Neutrophil (primary cell): ENCODE data around the gene JCAD.

Experiments
- H3K27ac ChIP-seq: fragments of 200-600 bp; sonication (generic); 2 replicates; pipeline ENCODE4 v1.5.1; 2016; ENCODE audit warnings: mild to moderate bottlenecking, moderate library complexity
- H3K27me3 ChIP-seq: fragments of 200-600 bp; sonication (generic); 2 replicates; pipeline ENCODE4 v1.6.0; 2016; ENCODE audit warnings: mild to moderate bottlenecking
- H3K36me3 ChIP-seq: fragments of 200-600 bp; sonication (generic); 2 replicates; pipeline ENCODE4 v1.5.1; 2017
- H3K4me1 ChIP-seq, 2 experiments: fragments of 200-600 bp in 1 of 2; sonication (generic) in 1 of 2; 1 replicate in 1 of 2; 2 replicates in 1 of 2; pipeline versions ENCODE4 v1.5.1 to v1.6.1; 2013 to 2016; ENCODE audit warnings: low read depth in 1 of 2, low read length in 1 of 2, mild to moderate bottlenecking in 1 of 2, moderate library complexity in 1 of 2; ENCODE audit not compliant: control insufficient read depth in 1 of 2, insufficient read depth in 1 of 2
- H3K4me3 ChIP-seq, 2 experiments: fragments of 200-600 bp in 1 of 2; sonication (generic) in 1 of 2; 1 replicate in 1 of 2; 2 replicates in 1 of 2; pipeline ENCODE4 v1.5.1; 2013 to 2016; ENCODE audit warnings: low read depth in 1 of 2, low read length in 1 of 2, mild to moderate bottlenecking in 1 of 2, moderate library complexity in 1 of 2
- H3K9me3 ChIP-seq: fragments of 200-600 bp; sonication (generic); 2 replicates; pipeline ENCODE4 v1.5.1; 2016
- TF ChIP-seq, protein P1 (sequence below): fragments of 200-600 bp; sonication (generic); IDR thresholded peaks from 2 replicates; pipeline ENCODE4 v1.5.1; 2016; ENCODE audit warnings: antibody characterized with exemption

Gene JCAD

GRCh38 chr10:30056767-30057355 lies 2.5 kb downstream of the JCAD start:
- Histone ChIP-seq H3K27ac (no peak overlapping the region), H3K36me3 (no peaks in the 10 kb centered on the region), H3K27me3 (peaks cover 78% of the 10 kb centered on the region), H3K4me3 (no peak overlapping the region), H3K9me3 (no peaks in the 10 kb centered on the region), H3K4me1 (peaks cover 10 to 14% of the 10 kb centered on the region in 2 experiments)
- TF ChIP-seq, protein P1, sequence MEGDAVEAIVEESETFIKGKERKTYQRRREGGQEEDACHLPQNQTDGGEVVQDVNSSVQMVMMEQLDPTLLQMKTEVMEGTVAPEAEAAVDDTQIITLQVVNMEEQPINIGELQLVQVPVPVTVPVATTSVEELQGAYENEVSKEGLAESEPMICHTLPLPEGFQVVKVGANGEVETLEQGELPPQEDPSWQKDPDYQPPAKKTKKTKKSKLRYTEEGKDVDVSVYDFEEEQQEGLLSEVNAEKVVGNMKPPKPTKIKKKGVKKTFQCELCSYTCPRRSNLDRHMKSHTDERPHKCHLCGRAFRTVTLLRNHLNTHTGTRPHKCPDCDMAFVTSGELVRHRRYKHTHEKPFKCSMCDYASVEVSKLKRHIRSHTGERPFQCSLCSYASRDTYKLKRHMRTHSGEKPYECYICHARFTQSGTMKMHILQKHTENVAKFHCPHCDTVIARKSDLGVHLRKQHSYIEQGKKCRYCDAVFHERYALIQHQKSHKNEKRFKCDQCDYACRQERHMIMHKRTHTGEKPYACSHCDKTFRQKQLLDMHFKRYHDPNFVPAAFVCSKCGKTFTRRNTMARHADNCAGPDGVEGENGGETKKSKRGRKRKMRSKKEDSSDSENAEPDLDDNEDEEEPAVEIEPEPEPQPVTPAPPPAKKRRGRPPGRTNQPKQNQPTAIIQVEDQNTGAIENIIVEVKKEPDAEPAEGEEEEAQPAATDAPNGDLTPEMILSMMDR: no peak

DNA sequence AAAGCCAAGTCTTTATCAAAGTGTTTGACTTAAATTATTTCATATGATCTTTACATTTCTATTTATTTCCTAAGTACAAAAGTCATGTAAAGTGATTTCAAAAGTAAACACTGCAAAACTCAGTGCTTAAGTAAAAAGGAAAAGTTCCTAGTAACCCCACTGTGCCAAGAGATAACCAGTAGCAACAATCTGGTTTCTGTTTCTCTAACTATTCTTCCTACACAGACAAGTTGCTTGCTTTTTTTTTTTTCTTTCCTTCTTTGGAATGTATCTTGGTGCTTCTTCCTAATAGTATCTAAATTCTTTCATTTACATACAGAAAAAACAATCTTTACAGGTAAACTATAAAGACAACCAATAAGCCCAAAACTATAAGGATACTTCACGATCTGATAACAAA lies 3.1 kb downstream of the JCAD start:
- H3K9me3 ChIP-seq: no peaks in the 10 kb centered on the region
- H3K4me1 ChIP-seq: peaks cover 7 to 12% of the 10 kb centered on the region in 2 experiments
- H3K27me3 ChIP-seq: peaks cover 73% of the 10 kb centered on the region
- no peak overlapping the region for H3K4me3 ChIP-seq
- no peak overlapping the region for H3K27ac ChIP-seq
- no peaks in the 10 kb centered on the region for H3K36me3 ChIP-seq
- TF ChIP-seq, protein P1: no peak

- TF ChIP-seq, protein P1: no peak
- Histone ChIP-seq H3K36me3 (no peaks in the 10 kb centered on the region), H3K27me3 (peaks cover 73% of the 10 kb centered on the region), H3K27ac (no peak overlapping the region), H3K9me3 (no peaks in the 10 kb centered on the region), H3K4me1 (peaks cover 7 to 12% of the 10 kb centered on the region in 2 experiments), H3K4me3 (no peak overlapping the region)
Measured at GRCh38 chr10:30055226-30055662, 4.1 kb downstream of the JCAD start.

DNA sequence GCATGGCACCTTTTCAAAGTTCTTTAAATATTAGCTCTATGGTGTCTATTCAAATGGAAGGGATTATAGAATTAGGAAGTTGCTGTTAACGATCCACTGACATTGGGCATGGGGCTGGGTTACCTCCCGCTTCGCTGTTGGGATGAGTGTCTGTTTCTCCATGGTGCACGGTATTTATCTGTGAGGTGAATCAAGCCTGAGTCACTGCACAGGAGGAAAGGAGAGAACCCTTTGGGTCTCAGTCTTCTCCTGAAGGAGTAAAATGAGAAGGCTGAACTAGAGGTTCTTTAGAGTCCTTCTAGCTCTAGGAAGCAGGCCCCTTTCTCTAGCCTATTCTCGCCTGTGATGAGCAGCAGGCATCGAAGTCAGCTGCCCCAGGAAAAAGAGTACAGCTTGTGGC lies 7.3 kb downstream of the JCAD start:
- Histone ChIP-seq H3K27ac (no peak overlapping the region), H3K27me3 (peaks cover 68% of the 10 kb centered on the region), H3K9me3 (no peaks in the 10 kb centered on the region), H3K4me3 (no peak overlapping the region), H3K4me1 (peaks cover 3 to 5% of the 10 kb centered on the region in 2 experiments), H3K36me3 (no peaks in the 10 kb centered on the region)
- TF ChIP-seq, protein P1: no peak

DNA sequence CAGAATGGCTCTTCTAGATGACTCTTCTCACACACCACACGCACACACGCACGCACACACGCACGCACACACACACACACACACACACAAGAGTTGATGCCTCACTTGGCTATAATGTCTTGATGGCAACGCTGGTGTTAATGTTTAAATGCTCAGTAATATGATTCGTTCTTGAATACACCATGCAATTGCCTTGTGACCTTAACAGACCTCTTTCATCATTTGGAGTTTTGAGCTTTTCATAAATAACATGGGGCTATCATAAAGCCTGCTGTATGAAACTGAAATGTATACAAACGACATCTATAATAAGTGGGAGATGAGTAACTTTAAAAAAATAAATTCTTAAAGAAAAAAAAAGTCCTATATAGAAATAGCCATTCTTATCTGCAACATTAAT lies 8.2 kb downstream of the JCAD start:
- Histone ChIP-seq H3K27ac (no peak overlapping the region), H3K4me3 (no peak overlapping the region), H3K36me3 (no peaks in the 10 kb centered on the region), H3K27me3 (peaks cover 60% of the 10 kb centered on the region), H3K9me3 (no peaks in the 10 kb centered on the region), H3K4me1 (peaks cover 3 to 5% of the 10 kb centered on the region in 2 experiments)
- TF ChIP-seq, protein P1: no peak
